Measurements from ENCODE around the gene ATP10D. TPM values are rescaled to one million over a fixed set of nuclear protein-coding genes. Genes with fewer than 3 reads are reported as not detected.

ATP10D gene
- 43.7 and 50.0 TPM in 2 replicates for total RNA-seq (ENCODE audit: low replicate concordance)

DNA sequence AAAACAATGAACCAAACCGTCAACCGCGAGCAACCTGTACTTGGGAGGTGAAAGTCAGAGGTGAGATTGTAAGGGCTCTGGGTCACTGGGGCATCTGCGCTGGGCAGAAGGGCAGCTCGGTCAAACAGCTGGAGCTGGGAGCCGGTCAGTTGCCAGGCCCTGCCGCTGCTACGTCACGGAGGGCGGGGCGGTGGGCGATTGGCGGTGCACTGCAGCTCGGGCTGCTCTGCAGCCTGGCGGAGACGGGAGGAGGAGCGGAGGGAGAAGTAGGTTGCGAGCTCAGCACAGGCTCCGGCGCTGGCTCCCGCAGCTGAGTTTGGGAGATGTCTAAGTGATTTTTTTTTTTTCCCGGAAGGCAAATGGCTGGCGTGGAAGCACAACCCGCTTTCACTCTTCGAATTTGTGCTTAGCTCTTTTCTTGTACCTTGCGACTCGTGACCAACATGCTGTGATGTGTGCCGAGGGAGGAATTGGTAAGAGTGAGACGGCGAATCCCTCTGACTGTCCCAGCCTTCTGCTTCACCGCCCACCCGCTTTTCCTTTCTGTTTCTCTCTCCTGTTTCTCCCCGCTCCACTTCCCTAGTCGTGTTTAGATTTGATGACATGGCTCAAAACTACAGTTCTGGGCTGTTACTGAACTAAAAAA lies at the start of gene ATP10D:
Gene ATP10D, plus strand, starts transcription at position 229 of the 646 bp plus-strand sequence. CDS start 27,266 bp downstream, outside the sequence.
- peak; percentile 91 for DNase-seq (ENCODE audit: low read depth)
- TF ChIP-seq, protein P1, sequence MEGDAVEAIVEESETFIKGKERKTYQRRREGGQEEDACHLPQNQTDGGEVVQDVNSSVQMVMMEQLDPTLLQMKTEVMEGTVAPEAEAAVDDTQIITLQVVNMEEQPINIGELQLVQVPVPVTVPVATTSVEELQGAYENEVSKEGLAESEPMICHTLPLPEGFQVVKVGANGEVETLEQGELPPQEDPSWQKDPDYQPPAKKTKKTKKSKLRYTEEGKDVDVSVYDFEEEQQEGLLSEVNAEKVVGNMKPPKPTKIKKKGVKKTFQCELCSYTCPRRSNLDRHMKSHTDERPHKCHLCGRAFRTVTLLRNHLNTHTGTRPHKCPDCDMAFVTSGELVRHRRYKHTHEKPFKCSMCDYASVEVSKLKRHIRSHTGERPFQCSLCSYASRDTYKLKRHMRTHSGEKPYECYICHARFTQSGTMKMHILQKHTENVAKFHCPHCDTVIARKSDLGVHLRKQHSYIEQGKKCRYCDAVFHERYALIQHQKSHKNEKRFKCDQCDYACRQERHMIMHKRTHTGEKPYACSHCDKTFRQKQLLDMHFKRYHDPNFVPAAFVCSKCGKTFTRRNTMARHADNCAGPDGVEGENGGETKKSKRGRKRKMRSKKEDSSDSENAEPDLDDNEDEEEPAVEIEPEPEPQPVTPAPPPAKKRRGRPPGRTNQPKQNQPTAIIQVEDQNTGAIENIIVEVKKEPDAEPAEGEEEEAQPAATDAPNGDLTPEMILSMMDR (IDR thresholded peaks at IDR 0.05; ENCODE audit: insufficient read depth, low read length): peak; percentile 46
- peak within 1 kb of the TSS; percentile 84 for H3K4me3 ChIP-seq (ENCODE audit: low read depth, low read length)

DNA sequence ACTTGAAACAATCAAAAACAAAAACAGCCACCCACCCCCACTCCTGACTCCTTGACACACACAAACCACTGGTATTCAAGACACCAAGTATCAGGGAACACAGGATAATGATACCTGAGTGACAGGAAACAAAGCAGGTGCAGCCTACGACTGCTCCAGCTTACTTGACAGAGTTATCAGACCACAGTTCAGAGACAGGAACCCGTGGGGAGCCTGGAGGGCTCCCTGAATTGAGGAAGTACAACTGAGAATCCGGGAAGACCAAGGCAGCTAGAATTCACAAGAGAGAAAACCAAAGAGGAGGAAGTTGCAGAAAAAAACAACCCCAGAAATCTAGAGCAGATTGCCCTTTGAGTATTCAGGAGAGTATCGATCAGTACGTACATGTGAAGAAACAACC lies 42.1 kb upstream of the ATP10D start:
- TF ChIP-seq, protein P1 (IDR thresholded peaks at IDR 0.05; ENCODE audit: insufficient read depth, low read length): no peak
- no peak for DNase-seq (ENCODE audit: low read depth)
- no peak overlapping the region for H3K4me3 ChIP-seq (ENCODE audit: low read depth, low read length)

DNA sequence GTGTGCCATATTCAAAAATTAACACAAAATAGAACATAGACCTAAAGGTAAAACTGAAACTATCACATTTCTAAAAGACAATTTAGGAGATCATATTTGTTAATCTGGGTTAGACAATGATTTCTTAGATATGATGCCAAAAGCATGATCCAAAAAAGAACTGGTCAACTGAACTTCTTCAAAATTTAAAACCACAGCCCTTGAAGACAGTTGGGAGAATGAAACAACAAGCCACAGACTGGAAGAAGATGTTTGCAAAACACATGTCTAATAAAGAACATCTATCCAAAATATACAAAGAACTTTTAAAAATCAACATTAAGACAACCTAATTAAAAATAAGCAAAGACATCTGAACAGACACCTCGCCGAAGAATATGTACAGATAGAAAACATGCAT lies 41.0 kb upstream of the ATP10D start:
- TF ChIP-seq, protein P1 (IDR thresholded peaks at IDR 0.05; ENCODE audit: insufficient read depth, low read length): no peak
- H3K4me3 ChIP-seq (ENCODE audit: low read depth, low read length): no peak overlapping the region
- no peak for DNase-seq (ENCODE audit: low read depth)

DNA sequence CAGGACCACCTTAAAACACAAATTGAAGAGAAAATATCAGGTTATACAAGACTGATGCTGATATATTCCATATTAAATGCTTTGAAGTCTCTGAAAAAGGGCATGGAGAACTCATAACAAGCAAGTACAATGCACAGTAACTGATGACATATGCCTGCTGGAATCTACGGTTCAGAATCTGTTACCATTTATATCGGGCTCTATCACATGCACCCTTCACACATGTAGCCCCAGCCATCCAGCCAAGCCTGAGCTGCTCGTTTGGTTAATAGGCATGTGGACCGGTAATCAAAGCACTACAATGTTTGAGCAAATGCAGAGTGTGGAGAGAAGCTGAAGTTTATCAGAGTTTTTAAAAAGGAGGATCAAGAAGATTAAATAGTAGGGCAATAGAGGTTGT lies 33.4 kb upstream of the ATP10D start:
- DNase-seq (ENCODE audit: low read depth): peak; percentile 24
- TF ChIP-seq, protein P1 (IDR thresholded peaks at IDR 0.05; ENCODE audit: insufficient read depth, low read length): no peak
- H3K4me3 ChIP-seq (ENCODE audit: low read depth, low read length): no peak overlapping the region

DNA sequence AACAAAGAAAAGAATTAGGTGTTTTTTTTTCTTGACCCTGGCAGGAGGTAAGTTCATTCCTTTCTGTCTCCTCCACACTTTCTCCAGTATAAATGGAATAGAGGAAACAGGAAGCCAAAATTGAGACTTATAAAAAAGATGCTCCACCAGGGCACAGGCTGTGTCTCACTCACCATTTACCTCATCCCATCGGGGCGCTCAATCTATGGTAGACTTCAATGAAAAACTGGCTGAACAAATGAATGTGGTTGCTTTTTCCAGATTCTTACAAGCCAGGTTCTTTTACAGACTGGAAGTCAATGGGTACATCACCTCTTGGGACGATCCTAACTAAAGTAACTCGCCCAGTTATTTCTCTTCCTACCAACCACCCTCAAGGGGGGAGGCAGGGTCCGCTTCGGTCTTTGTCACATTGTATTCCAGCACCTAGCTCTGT lies 22.3 kb upstream of the ATP10D start:
- DNase-seq (ENCODE audit: low read depth): peak; percentile 23
- TF ChIP-seq, protein P1 (IDR thresholded peaks at IDR 0.05; ENCODE audit: insufficient read depth, low read length): no peak
- H3K4me3 ChIP-seq (ENCODE audit: low read depth, low read length): peak overlapping the region; percentile 95

DNA sequence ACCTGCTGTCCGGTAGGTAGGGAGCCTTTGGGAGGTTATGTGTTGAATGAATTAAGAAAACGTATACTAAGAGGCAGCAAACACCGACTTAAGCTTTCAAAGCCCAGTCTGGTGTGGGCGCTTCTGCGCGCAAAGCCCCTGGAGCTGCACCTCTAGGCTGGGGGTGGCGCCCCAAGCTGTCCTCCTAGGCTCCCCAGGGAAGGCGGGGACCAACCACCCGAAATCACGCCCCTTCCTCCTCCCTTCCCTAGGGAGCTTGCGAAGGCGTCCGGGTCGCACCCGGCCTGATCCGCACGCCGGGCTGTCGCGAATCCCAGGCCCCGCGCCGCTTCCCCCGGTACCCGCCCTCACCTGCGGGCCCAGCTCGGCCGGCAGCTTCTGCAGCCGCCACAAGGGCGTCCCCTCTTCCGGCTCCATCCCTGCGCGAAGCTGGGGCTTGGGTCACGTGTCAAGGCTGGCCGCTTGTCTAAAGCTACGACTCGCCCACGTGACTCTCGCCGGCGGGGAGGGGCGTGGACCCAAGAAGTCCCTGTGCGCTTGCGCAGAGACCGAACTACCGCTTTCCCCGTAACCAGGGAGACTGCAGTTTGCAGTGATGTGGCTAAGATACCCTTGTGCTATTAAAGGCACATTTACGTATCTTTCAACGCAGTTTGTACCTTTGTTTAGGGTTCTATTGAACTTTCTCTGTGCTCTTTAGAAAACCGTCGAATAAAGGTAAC lies 21.7 kb upstream of the ATP10D start, which contains the start of gene COMMD8:
Gene COMMD8, minus strand, starts transcription at position 468 of the 722 bp plus-strand sequence. Its CDS starts 51 bp downstream, at position 417.
- peak within 1 kb of the TSS; percentile 95 for H3K4me3 ChIP-seq (ENCODE audit: low read depth, low read length)
- peak; percentile 96 for DNase-seq (ENCODE audit: low read depth)
- TF ChIP-seq, protein P1 (IDR thresholded peaks at IDR 0.05; ENCODE audit: insufficient read depth, low read length): peak; percentile 44

Measured in fibroblast of the aortic adventitia (primary cell).